Lower lobe of right lung (tissue), 2 donors: ENCODE results near the gene DNAJC18. TPM values are rescaled to one million over a fixed set of nuclear protein-coding genes. Genes with fewer than 3 reads are reported as not detected.

Experiments
- ATAC-seq, 2 donors: fragments of 200-7000 bp; cut with Tn5 transposase; one replicate each; pipeline ENCODE4 v1.9.1; 2020 to 2022; ENCODE audit warnings: mild to moderate bottlenecking in 2 of 2, moderate library complexity in 2 of 2
- DNase-seq: peaks from one replicate; pipeline ENCODE4 v3.0.0-alpha.2; 2020
- H3K27ac ChIP-seq: fragments of 200-600 bp; one replicate; pipeline ENCODE4 v1.8.0; 2022
- H3K27me3 ChIP-seq: fragments of 200-600 bp; one replicate; pipeline ENCODE4 v1.8.0; 2022; ENCODE audit warnings: low read depth
- H3K36me3 ChIP-seq: fragments of 200-600 bp; one replicate; pipeline ENCODE4 v1.8.0; 2022; ENCODE audit warnings: mild to moderate bottlenecking
- H3K4me1 ChIP-seq: fragments of 200-600 bp; one replicate; pipeline ENCODE4 v1.8.0; 2022
- H3K4me3 ChIP-seq: fragments of 200-600 bp; one replicate; pipeline ENCODE4 v1.8.0; 2022; ENCODE audit warnings: mild to moderate bottlenecking
- H3K9me3 ChIP-seq: fragments of 200-600 bp; one replicate; pipeline ENCODE4 v1.8.0; 2022
- intact Hi-C: fragments of 100-400 bp; cut with DNase I; formaldehyde crosslinking; loops from one replicate; pipeline ENCODE4 v1.11.0; 2022
- total RNA-seq: library from RNA; stranded (reverse); fragmentation: NEBNext Ultra II Directional; extraction: Animal tissue kit (Norgen Biotek cat#: 25700); gene quantifications from one replicate; pipeline ENCODE4 v1.2.1, GENCODE V29; 2021
- TF ChIP-seq, protein P1 (sequence below): fragments of 200-600 bp; IDR thresholded peaks from one replicate; pipeline ENCODE4 v1.8.0; 2022; ENCODE audit warnings: antibody characterized with exemption, mild to moderate bottlenecking
- donor health status: DM: no; HTN: yes; CAD: no; lungs with severe emphysema.

Gene DNAJC18
- total RNA-seq, 1 donor from 2014 or later = 10.0 TPM

DNA sequence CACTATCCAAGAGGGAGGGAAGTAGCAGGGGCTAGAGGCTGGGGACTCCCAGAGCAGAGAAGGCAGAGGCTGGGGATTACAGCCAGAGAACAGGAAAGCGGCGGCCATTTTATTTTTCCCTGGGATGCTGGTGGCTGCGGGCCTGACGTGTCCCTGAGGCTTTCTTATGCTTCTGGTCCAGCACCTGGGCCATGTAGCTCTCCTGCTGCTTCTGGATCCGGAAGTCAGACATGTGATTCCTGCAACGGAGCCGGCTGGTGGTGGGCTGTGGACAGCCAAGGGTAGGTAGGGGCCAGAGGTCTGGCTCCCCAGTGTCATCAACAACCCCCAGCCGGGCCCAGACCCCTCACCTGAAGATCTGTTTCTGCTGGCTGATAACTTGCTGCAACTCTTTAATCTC lies 42.6 kb downstream of the DNAJC18 start:
- Histone ChIP-seq H3K27me3 (peaks cover 31% of the 10 kb centered on the region), H3K4me3 (no peak overlapping the region), H3K36me3 (no peaks in the 10 kb centered on the region), H3K9me3 (no peaks in the 10 kb centered on the region), H3K4me1 (peaks cover 31% of the 10 kb centered on the region), H3K27ac (no peak overlapping the region)
- DNase-seq = no peak
- TF ChIP-seq, protein P1, sequence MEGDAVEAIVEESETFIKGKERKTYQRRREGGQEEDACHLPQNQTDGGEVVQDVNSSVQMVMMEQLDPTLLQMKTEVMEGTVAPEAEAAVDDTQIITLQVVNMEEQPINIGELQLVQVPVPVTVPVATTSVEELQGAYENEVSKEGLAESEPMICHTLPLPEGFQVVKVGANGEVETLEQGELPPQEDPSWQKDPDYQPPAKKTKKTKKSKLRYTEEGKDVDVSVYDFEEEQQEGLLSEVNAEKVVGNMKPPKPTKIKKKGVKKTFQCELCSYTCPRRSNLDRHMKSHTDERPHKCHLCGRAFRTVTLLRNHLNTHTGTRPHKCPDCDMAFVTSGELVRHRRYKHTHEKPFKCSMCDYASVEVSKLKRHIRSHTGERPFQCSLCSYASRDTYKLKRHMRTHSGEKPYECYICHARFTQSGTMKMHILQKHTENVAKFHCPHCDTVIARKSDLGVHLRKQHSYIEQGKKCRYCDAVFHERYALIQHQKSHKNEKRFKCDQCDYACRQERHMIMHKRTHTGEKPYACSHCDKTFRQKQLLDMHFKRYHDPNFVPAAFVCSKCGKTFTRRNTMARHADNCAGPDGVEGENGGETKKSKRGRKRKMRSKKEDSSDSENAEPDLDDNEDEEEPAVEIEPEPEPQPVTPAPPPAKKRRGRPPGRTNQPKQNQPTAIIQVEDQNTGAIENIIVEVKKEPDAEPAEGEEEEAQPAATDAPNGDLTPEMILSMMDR = no peak
- intact Hi-C loops = no loop called here
- ATAC-seq = no peak

DNA sequence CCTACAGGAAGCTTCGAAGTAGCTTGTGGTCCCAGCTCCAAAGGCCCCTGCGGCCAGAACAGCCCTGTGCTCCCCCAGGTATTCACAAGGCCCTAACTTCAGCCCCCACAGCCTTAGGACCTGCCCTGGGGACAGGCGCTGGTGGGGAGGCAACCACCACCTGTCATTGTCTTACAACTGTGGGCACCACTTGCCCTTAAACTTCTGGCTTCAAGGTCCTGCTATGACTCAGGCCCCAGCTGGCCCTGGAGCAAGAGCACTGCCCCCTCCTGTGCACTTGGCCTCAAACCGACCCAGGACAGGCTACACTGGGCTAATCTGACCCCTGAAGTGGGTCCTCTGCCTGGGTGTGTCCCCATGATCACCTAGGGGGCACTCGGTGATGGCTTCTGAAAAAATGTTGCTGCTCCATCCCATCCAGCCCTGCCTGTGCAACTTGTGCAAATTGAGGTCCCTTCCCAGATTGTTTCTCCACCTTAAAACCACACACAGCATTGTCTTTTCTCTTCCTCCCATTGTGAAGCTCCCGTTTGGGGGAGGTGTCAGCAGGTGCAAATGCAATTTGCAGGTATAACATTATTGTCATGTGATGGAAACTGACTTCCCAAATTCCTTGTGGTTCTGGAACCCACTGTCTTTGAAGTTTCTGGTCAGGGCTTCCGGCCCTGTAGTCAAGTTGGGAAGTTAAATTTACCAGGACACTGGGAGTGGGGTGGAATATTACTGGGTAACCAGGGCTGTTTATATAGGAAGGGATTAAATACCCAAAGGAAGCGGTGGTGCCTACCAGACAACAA lies 43.3 kb downstream of the DNAJC18 start:
- H3K36me3 ChIP-seq = no peaks in the 10 kb centered on the region
- TF ChIP-seq, protein P1 = no peak

DNA sequence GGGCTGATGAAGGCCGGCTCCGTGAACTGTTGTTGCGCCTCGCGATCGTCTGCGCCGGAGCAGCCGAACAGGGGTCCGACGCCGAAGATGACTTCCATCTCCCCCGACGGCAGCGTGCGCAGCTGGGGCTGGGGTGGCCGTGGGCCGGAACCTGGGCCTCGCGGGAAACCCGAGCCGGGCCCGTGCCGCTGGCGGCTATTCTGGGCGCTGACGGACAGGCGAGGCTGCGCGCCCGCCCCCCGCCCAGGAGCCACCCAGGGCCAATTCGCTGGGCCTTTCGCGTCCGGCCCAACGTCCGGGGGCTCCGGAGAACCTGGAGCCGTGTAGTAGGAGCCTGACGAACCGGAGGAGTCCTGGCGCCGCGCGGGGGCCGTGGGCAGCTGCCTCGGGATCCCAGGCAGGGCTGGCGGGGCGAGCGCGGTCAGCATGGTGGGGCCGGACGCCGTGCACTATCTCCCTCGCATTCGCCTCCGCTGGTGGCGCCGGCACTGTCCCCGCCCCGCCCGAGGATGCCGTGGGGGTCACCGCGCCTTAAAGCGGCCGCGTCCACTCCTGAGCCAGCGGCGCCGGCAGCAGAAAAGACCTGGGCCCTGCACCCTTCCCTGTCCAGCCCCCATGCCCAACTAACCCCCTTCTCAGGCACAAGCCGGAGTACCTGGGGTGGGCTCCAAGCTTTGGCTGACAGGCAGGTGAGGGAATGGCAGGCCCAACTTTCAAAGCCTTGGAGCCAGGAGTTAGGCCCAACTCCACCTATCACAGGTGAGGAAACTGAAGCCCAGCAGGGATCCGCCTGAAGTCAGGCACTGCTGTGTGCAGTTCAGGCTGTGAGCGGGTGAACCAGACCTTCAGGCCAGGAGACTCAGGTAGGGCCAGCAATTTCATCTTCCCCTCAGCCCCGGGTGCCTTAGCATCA lies 44.4 kb downstream of the DNAJC18 start, which contains the start of gene PROB1:
Gene PROB1 (minus strand): TSS at position 451 of the 913 bp plus-strand sequence. CDS start 23 bp downstream, at position 428.
- DNase-seq (no peak), ATAC-seq (peak in 1 of 2 donors; percentile 5)
- intact Hi-C loops = no loop called here
- Histone ChIP-seq H3K4me3 (peak within 1 kb of the TSS; percentile 65), H3K27me3 (peaks cover 31% of the 10 kb centered on the region), H3K4me1 (peaks cover 35% of the 10 kb centered on the region), H3K9me3 (no peaks in the 10 kb centered on the region), H3K27ac (peak within 1 kb of the TSS; percentile 11), H3K36me3 (no peaks in the 10 kb centered on the region)
- TF ChIP-seq, protein P1 = no peak

More for the DNA sequence above, 43.3 kb downstream of the DNAJC18 start:
- no peak overlapping the region for H3K4me3 ChIP-seq
- no peak for DNase-seq
- intact Hi-C loops = no loop called here
- H3K9me3 ChIP-seq = no peaks in the 10 kb centered on the region
- no peak overlapping the region for H3K27ac ChIP-seq
- H3K27me3 ChIP-seq = peaks cover 31% of the 10 kb centered on the region
- H3K4me1 ChIP-seq = peaks cover 35% of the 10 kb centered on the region
- no peak for ATAC-seq

DNA sequence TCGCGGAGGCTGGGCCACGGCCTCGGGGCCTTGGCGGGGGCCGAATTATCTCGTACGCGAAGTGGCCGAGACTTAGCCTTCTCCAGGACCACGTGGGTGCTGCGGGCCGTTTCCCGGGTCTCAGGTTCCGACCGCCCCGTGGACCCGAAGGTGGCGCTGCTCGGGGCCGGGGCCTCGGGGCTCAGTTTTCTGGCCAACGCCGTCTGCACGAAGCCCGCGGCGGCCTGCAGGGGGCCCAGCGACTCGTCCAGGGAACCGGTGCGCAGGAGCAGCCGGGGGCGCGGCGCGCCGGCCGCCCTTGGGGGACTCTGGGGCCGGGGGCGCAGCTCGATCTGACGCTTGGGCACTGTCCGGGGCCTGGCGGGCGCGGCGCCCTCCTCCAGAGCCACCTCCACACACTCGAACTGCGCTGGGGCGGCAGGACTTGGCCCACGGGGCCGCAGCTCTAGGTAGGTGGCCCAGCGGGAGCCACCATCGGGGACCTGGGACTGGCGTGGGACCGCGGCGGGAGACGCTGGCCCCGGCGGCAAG lies 45.1 kb downstream of the DNAJC18 start:
- no peak for DNase-seq
- TF ChIP-seq, protein P1 = peak; percentile 42

DNA sequence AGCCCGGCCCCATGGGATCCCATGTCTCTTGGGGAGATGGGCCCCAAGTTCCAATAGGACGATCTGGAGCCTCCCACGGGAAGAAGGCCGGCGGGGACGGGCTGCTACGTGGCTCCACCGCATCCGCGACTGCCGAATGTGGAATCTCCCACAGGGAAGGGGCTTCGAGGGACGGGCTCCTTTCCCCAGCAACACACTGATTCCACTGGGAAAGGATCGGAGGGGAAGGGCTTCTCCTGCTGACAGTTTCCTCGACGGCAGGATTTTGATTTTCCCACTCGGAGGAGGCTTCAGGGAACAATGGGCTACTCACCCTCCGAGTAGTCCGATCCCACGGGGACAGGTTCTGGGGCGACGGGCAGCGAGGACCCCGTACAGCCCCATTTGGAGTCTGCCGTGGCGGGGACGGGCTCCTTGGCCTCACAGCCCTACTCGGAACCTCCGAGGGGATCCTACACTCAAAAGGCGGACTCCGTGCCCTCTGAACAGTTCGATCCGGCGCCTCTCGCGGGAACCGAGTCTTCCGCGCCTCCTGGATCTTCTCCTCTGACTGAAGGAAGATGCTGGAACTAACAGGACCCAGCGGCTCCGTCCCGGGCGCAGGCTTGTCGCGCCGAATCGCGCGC lies 45.7 kb downstream of the DNAJC18 start:
- ATAC-seq (no peak), DNase-seq (no peak)
- intact Hi-C loops = no loop called here
- Histone ChIP-seq H3K27me3 (peaks cover 31% of the 10 kb centered on the region), H3K27ac (peak overlapping the region; percentile 11), H3K4me3 (peak overlapping the region; percentile 65), H3K9me3 (no peaks in the 10 kb centered on the region), H3K36me3 (no peaks in the 10 kb centered on the region), H3K4me1 (peaks cover 35% of the 10 kb centered on the region)
- TF ChIP-seq, protein P1 = no peak

More for the DNA sequence above, 45.1 kb downstream of the DNAJC18 start:
- ATAC-seq = peak; percentile 32 to 60
- no peaks in the 10 kb centered on the region for H3K9me3 ChIP-seq
- intact Hi-C loops = no loop called here
- peak overlapping the region; percentile 11 for H3K27ac ChIP-seq
- peaks cover 35% of the 10 kb centered on the region for H3K4me1 ChIP-seq
- H3K27me3 ChIP-seq = peaks cover 31% of the 10 kb centered on the region
- no peaks in the 10 kb centered on the region for H3K36me3 ChIP-seq
- H3K4me3 ChIP-seq = peak overlapping the region; percentile 65
